Neural cell (in vitro differentiated cells): Measurements from ENCODE around the gene SLAMF6.

Experiments
- EP300 ChIP-seq: fragments of 450-650 bp; conservative IDR thresholded peaks from 2 replicates; pipeline ENCODE4 v1.6.1; 2014; ENCODE audit warnings: antibody characterized with exemption, mild to moderate bottlenecking, moderate library complexity; ENCODE audit not compliant: poor library complexity, severe bottlenecking
- EZH2 ChIP-seq: fragments of 200-600, 300-800 bp; shearing (Covaris generic), sonication (generic); IDR thresholded peaks from 2 replicates; pipeline ENCODE4 v1.6.1; 2014; ENCODE audit warnings: antibody characterized with exemption, low read length, borderline replicate concordance, mild to moderate bottlenecking; ENCODE audit not compliant: insufficient read depth, poor library complexity, severe bottlenecking
- MXI1 ChIP-seq: fragments of 450-650 bp; conservative IDR thresholded peaks from 2 replicates; pipeline ENCODE4 v1.6.1; 2014; ENCODE audit warnings: antibody characterized with exemption, mild to moderate bottlenecking; ENCODE audit not compliant: poor library complexity, severe bottlenecking
- RAD21 ChIP-seq: fragments of 450-650 bp; conservative IDR thresholded peaks from 2 replicates; pipeline ENCODE4 v1.6.1; 2014; ENCODE audit warnings: antibody characterized with exemption, mild to moderate bottlenecking, moderate library complexity
- TAF1 ChIP-seq: IDR thresholded peaks from 2 replicates; pipeline ENCODE4 v1.6.1; 2012; ENCODE audit warnings: low read depth
- TF ChIP-seq, protein P1 (sequence below): fragments of 450-650 bp; IDR thresholded peaks from 2 replicates; pipeline ENCODE4 v1.5.1; 2014; ENCODE audit warnings: antibody characterized with exemption, mild to moderate bottlenecking, moderate library complexity; ENCODE audit not compliant: poor library complexity, severe bottlenecking
- TF ChIP-seq, protein P2 (sequence below): IDR thresholded peaks from 2 replicates; pipeline ENCODE4 v1.6.1; 2012; ENCODE audit warnings: borderline replicate concordance

DNA sequence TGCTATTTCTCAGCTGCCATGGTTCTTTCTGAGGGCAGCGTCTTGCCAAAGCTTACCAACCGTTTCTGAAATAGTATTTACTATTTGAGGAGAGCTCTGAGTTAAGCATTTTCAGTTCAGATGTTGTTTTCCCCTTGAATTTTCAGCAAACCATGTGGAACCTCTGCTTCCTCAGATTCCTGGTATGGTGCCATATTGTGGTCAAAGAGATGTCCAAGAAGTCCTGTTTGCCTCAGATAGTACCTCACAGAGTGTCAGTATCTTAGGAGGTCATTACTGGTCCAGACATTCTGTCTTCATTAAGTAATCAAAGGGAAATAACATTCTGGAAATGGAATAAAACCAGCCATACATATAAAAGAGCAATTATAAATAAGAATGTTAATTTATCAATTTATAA lies 86.1 kb downstream of the SLAMF6 start:
- TF ChIP-seq EZH2 (no peak), RAD21 (no peak), MXI1 (no peak), EP300 (no peak), TAF1 (no peak)
- TF ChIP-seq, protein P1, sequence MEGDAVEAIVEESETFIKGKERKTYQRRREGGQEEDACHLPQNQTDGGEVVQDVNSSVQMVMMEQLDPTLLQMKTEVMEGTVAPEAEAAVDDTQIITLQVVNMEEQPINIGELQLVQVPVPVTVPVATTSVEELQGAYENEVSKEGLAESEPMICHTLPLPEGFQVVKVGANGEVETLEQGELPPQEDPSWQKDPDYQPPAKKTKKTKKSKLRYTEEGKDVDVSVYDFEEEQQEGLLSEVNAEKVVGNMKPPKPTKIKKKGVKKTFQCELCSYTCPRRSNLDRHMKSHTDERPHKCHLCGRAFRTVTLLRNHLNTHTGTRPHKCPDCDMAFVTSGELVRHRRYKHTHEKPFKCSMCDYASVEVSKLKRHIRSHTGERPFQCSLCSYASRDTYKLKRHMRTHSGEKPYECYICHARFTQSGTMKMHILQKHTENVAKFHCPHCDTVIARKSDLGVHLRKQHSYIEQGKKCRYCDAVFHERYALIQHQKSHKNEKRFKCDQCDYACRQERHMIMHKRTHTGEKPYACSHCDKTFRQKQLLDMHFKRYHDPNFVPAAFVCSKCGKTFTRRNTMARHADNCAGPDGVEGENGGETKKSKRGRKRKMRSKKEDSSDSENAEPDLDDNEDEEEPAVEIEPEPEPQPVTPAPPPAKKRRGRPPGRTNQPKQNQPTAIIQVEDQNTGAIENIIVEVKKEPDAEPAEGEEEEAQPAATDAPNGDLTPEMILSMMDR = no peak
- TF ChIP-seq, protein P2, sequence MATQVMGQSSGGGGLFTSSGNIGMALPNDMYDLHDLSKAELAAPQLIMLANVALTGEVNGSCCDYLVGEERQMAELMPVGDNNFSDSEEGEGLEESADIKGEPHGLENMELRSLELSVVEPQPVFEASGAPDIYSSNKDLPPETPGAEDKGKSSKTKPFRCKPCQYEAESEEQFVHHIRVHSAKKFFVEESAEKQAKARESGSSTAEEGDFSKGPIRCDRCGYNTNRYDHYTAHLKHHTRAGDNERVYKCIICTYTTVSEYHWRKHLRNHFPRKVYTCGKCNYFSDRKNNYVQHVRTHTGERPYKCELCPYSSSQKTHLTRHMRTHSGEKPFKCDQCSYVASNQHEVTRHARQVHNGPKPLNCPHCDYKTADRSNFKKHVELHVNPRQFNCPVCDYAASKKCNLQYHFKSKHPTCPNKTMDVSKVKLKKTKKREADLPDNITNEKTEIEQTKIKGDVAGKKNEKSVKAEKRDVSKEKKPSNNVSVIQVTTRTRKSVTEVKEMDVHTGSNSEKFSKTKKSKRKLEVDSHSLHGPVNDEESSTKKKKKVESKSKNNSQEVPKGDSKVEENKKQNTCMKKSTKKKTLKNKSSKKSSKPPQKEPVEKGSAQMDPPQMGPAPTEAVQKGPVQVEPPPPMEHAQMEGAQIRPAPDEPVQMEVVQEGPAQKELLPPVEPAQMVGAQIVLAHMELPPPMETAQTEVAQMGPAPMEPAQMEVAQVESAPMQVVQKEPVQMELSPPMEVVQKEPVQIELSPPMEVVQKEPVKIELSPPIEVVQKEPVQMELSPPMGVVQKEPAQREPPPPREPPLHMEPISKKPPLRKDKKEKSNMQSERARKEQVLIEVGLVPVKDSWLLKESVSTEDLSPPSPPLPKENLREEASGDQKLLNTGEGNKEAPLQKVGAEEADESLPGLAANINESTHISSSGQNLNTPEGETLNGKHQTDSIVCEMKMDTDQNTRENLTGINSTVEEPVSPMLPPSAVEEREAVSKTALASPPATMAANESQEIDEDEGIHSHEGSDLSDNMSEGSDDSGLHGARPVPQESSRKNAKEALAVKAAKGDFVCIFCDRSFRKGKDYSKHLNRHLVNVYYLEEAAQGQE = no peak
